K562 (cell line): ENCODE data around the gene GNA15. TPM values are rescaled to one million over a fixed set of nuclear protein-coding genes. Genes with fewer than 3 reads are reported as not detected.

Experiments used
- ATAC-seq: fragments of 200-7000 bp; cut with Tn5 transposase; 3 replicates; pipeline ENCODE4 v1.9.1; 2020; ENCODE audit warnings: moderate library complexity
- BruUV-seq: library from RNA; stranded (reverse); fragments of 400-500 nt; replicated peaks from 2 replicates; lab custom pipeline; 2021; lab: Mats Ljungman, UMichigan
- CTCF ChIA-PET: fragments of 300-600 bp; formaldehyde crosslinking; extraction: SDS; loops from one replicate; lab custom pipeline; 2021; ENCODE audit warnings: low intra/inter-chr PET ratio; lab: Yijun Ruan, JAX
- POLR2A ChIA-PET: fragments of 300-600, 350-650 bp; sonication (Branson Sonifier 250); formaldehyde crosslinking; extraction: SDS; loops from one replicate; lab custom pipeline; 2021; ENCODE audit warnings: antibody characterized with exemption, inconsistent platforms; lab: Yijun Ruan, JAX
- DNase-seq, 4 experiments: peaks; one replicate each; pipeline versions ENCODE4 v3.0.0 to v3.0.0-alpha.2; 2011 to 2018; ENCODE audit warnings: low spot score in 3 of 4, mixed read lengths in 3 of 4; ENCODE audit errors: extremely low read depth in 1 of 4
- FAIRE-seq: peaks from 2 replicates; lab custom pipeline; 2011; peaks lifted over from hg19 to GRCh38; lab: Jason Lieb, UNC
- H2AFZ ChIP-seq: 2 replicates; pipeline ENCODE4 v1.6.0; 2011; ENCODE audit warnings: low read depth, low read length, control low read depth, inconsistent platforms
- H3K27ac ChIP-seq: fragments of 200-600 bp; 3 replicates; pipeline ENCODE4 v1.8.0; 2011; ENCODE audit warnings: low read depth, mild to moderate bottlenecking, control low read depth, inconsistent platforms, low read length, moderate library complexity, mixed read lengths; ENCODE audit errors: extremely low read depth
- H3K27me3 ChIP-seq, 2 experiments: fragments of 300-600 bp in 1 of 2; 2 replicates in 1 of 2; 3 replicates in 1 of 2; pipeline versions ENCODE4 v1.6.0 to v1.8.0; 2011; ENCODE audit warnings: inconsistent platforms in 2 of 2, low read length in 2 of 2, mild to moderate bottlenecking in 1 of 2, mixed read lengths in 1 of 2, moderate library complexity in 1 of 2; ENCODE audit not compliant: control insufficient read depth in 2 of 2, insufficient read depth in 2 of 2
- H3K36me3 ChIP-seq: fragments of 300-600 bp; 3 replicates; pipeline ENCODE4 v1.8.0; 2011; ENCODE audit warnings: mild to moderate bottlenecking, low read length, inconsistent platforms; ENCODE audit not compliant: control insufficient read depth, insufficient read depth
- H3K4me1 ChIP-seq, 2 experiments: fragments of 200-600 bp in 1 of 2; replicated peaks in 1 of 2; 2 replicates in 1 of 2; 3 replicates in 1 of 2; pipeline versions ENCODE4 v1.5.1 to v1.8.0; 2011; ENCODE audit warnings: inconsistent platforms in 2 of 2, low read length in 2 of 2, mild to moderate bottlenecking in 1 of 2, mixed read lengths in 1 of 2, moderate library complexity in 1 of 2; ENCODE audit not compliant: control insufficient read depth in 2 of 2, insufficient read depth in 2 of 2
- H3K4me2 ChIP-seq: 2 replicates; pipeline ENCODE4 v1.6.1; 2011; ENCODE audit warnings: low read length, control low read depth, inconsistent platforms, mixed read lengths; ENCODE audit not compliant: insufficient read depth
- H3K4me3 ChIP-seq: fragments of 200-600 bp; sonication (generic), shearing (Covaris generic); 2 replicates; pipeline ENCODE4 v1.5.1; 2016; ENCODE audit warnings: control low read depth, inconsistent platforms
- H3K79me2 ChIP-seq: fragments of 200-600 bp; 3 replicates; pipeline ENCODE4 v1.8.0; 2011; ENCODE audit warnings: low read length, inconsistent platforms; ENCODE audit not compliant: control insufficient read depth, insufficient read depth
- H3K9ac ChIP-seq, 2 experiments: 2 replicates each; pipeline versions ENCODE4 v1.6.0 to v1.6.1; 2011; ENCODE audit warnings: low read depth in 2 of 2, low read length in 2 of 2, control low read depth in 1 of 2, inconsistent platforms in 1 of 2, mild to moderate bottlenecking in 1 of 2, mixed read lengths in 1 of 2; ENCODE audit not compliant: insufficient read depth in 1 of 2
- H3K9me1 ChIP-seq: one replicate; pipeline ENCODE4 v1.6.0; 2011; ENCODE audit warnings: inconsistent platforms, mild to moderate bottlenecking, low read length, moderate library complexity; ENCODE audit not compliant: control insufficient read depth, insufficient read depth
- H3K9me3 ChIP-seq: replicated peaks from 2 replicates; pipeline ENCODE4 v1.5.1; 2011; ENCODE audit warnings: low read depth, low read length, inconsistent platforms; ENCODE audit not compliant: control insufficient read depth, insufficient read depth
- H4K20me1 ChIP-seq: replicated peaks from 2 replicates; pipeline ENCODE4 v1.6.1; 2011; ENCODE audit warnings: low read length, inconsistent platforms, mixed read lengths; ENCODE audit not compliant: control insufficient read depth, insufficient read depth
- BCOR ChIP-seq: fragments of 450-650 bp; IDR thresholded peaks from 2 replicates; pipeline ENCODE4 v1.6.1; 2016
- FIP1L1 ChIP-seq: fragments of 200-400 bp; formaldehyde crosslinking; IDR thresholded peaks from 2 replicates; pipeline ENCODE4 v1.6.1; 2018; ENCODE audit warnings: mild to moderate bottlenecking, low read depth, low read length; ENCODE audit not compliant: poor library complexity, severe bottlenecking
- HNRNPUL1 ChIP-seq: fragments of 200-400 bp; formaldehyde crosslinking; IDR thresholded peaks from 2 replicates; pipeline ENCODE4 v1.6.1; 2017; ENCODE audit warnings: low read length
- KLF13 ChIP-seq: fragments of 450-650 bp; IDR thresholded peaks from 2 replicates; pipeline ENCODE4 v1.6.1; 2016; ENCODE audit warnings: missing genetic modification characterization, low read depth, mild to moderate bottlenecking, missing compliant biosample characterization, moderate library complexity, borderline replicate concordance
- MEF2A ChIP-seq: IDR thresholded peaks from 2 replicates; pipeline ENCODE4 v1.6.1; 2011; ENCODE audit warnings: low read depth, mild to moderate bottlenecking, low read length, moderate library complexity; ENCODE audit not compliant: control insufficient read depth
- MEF2D ChIP-seq: conservative IDR thresholded peaks from 2 replicates; pipeline ENCODE4 v1.6.1; 2016; ENCODE audit warnings: low read depth, missing genetic modification characterization, missing compliant biosample characterization
- POLR2AphosphoS5 ChIP-seq: IDR thresholded peaks from 2 replicates; pipeline ENCODE4 v1.6.1; 2011; ENCODE audit warnings: mild to moderate bottlenecking, low read depth, low read length, moderate library complexity; ENCODE audit not compliant: control insufficient read depth, insufficient read depth
- TCFL5 ChIP-seq: fragments of 250-450 bp; sonication (Bioruptor Pico); conservative IDR thresholded peaks from 2 replicates; pipeline ENCODE4 v1.6.1; 2021; ENCODE audit warnings: mild to moderate bottlenecking, moderate library complexity, matching md5 sums
- WGBS: fragments of 100-300 bp; shearing (Covaris generic); methylation state at CpG from one replicate; pipeline ENCODE4 v1.1.6; 2016; ENCODE audit warnings: low coverage, mixed read lengths; ENCODE audit not compliant: insufficient coverage; ENCODE audit errors: missing lambda C conversion rate; 5-methylcytosine and 5-hydroxymethylcytosine counted together
- in situ Hi-C: fragments of 300-500 bp; cut with MboI; formaldehyde crosslinking; loops from 4 replicates; pipeline ENCODE4 v1.15.0; 2018; ENCODE audit warnings: inconsistent platforms, mixed read lengths
- intact Hi-C: fragments of 100-400 bp; cut with micrococcal nuclease; formaldehyde crosslinking; loops from 2 replicates; pipeline ENCODE4 v1.14.2; 2022
- polyA plus RNA-seq, 8 experiments: library from polyadenylated mRNA; depleted of rRNA in 4 of 8; stranded (reverse) in 5 of 8; unstranded in 3 of 8; fragments of >200 nt; fragmentation: Nextera tagmentation in 2 of 8; fragmentation: Illumina TruSeq in 1 of 8; extraction: Ambion mirVana in 2 of 8; extraction: Trizol in 1 of 8; gene quantifications; 2 replicates each; pipeline versions ENCODE4 v1.2.1 to v1.2.3, GENCODE V29; 2011 to 2014; ENCODE audit warnings: inconsistent platforms in 1 of 8, missing spikeins in 1 of 8
- total RNA-seq, 7 experiments: library from RNA; depleted of rRNA in 6 of 7; stranded (reverse); fragments of >200 nt in 6 of 7; fragmentation: Illumina TruSeq in 2 of 7; extraction: Trizol in 2 of 7; gene quantifications; 2 replicates each; pipeline versions ENCODE4 v1.2.1 to v1.2.3, GENCODE V29; 2011 to 2021; ENCODE audit warnings: low replicate concordance in 1 of 7
- TF ChIP-seq, protein P1 (sequence below), 2 experiments: fragments of 450-650 bp; formaldehyde crosslinking in 1 of 2; IDR thresholded peaks; 2 replicates each; pipeline versions ENCODE4 v1.4.0 to v1.6.1; 2014 to 2020; ENCODE audit warnings: mild to moderate bottlenecking in 2 of 2, borderline replicate concordance in 1 of 2, low read depth in 1 of 2
- TF ChIP-seq, protein P2 (sequence below): fragments of 450-650 bp; formaldehyde crosslinking; IDR thresholded peaks from 2 replicates; pipeline ENCODE4 v1.4.0; 2022; ENCODE audit warnings: missing genetic modification characterization

The GNA15 gene
- total and polyA plus RNA-seq, 9 of the 15 experiments (the other 6 are each of a cell fraction or from before 2014, with no cell fraction given), result 0.03 to 0.24 (median 0.11) TPM; not detected in 1

DNA sequence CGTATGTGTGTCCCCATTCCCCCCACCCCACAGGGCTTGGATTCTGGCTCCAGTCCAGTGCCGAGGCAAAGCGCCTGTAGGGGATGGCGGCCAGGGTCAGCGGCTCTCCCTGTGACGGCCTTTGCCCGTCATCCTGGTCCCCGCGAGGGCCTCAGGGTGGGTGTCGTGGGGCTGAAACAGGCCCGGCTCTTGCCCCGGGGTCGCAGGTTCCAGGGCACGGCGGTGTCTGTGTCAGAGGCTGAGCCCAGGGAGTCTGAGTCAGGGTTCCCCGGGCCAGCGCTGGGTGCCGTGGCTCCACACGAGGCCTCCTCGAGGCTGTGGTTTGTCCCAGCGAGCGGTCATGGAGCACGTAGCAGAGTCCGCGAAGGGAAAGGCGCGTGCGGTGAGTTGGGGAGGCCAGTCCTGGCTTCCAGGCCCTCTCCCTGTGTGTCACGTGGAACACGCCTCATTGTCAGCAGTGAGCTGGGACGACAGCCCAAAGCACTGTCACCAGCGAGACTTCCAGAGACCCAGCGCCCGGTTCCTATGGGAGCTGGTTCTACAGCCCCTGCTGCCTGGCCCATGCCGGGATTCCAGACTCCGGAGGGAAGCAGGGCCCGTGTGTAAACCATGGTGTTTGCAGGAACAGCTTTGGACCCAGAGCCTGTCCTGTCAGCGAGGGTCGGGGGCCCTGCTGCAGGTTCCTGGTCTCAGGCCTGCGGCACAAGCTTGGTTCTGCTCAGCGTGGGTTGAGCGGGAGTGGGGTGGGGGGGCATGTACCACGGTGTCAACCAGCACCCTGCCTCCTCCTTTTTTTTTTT lies 63.3 kb downstream of the GNA15 start:
- Histone ChIP-seq H3K9me3 (no peaks in the 10 kb centered on the region), H3K27ac (no peak overlapping the region), H2AFZ (no peak overlapping the region), H3K9me1 (no peaks in the 10 kb centered on the region), H3K4me3 (no peak overlapping the region), H3K9ac (peak overlapping the region in 1 of 2 experiments; percentile 73; a peak in 2 of 4 replicates), H3K4me1 (peaks cover 0 to 52% of the 10 kb centered on the region in 2 experiments; a peak in 3 of 5 replicates), H3K79me2 (peaks cover 14% of the 10 kb centered on the region), H3K27me3 (no peaks in the 10 kb centered on the region), H3K36me3 (peaks cover 71% of the 10 kb centered on the region; the same call in 1 of the 3 replicates), H3K4me2 (no peak overlapping the region), H4K20me1 (no peaks in the 10 kb centered on the region)
- intact Hi-C loops, result no loop called here
- ATAC-seq, result no peak
- BruUV-seq, result no TSS peak
- FAIRE-seq, result no peak
- ChIA-PET POLR2A (no interaction called here), CTCF (interaction anchor here (1.0 kb wide), 1 partner anchor 53 kb away, joined by 3 read pairs; no protein-coding TSS in a partner anchor)
- DNase-seq, result no peak
- 95% methylated on average over 13 of the region's 43 CpGs for WGBS
- in situ Hi-C loops, result no loop called here
- TF ChIP-seq HNRNPUL1, result no peak
- no peak for TF ChIP-seq BCOR
- TF ChIP-seq, protein P1, sequence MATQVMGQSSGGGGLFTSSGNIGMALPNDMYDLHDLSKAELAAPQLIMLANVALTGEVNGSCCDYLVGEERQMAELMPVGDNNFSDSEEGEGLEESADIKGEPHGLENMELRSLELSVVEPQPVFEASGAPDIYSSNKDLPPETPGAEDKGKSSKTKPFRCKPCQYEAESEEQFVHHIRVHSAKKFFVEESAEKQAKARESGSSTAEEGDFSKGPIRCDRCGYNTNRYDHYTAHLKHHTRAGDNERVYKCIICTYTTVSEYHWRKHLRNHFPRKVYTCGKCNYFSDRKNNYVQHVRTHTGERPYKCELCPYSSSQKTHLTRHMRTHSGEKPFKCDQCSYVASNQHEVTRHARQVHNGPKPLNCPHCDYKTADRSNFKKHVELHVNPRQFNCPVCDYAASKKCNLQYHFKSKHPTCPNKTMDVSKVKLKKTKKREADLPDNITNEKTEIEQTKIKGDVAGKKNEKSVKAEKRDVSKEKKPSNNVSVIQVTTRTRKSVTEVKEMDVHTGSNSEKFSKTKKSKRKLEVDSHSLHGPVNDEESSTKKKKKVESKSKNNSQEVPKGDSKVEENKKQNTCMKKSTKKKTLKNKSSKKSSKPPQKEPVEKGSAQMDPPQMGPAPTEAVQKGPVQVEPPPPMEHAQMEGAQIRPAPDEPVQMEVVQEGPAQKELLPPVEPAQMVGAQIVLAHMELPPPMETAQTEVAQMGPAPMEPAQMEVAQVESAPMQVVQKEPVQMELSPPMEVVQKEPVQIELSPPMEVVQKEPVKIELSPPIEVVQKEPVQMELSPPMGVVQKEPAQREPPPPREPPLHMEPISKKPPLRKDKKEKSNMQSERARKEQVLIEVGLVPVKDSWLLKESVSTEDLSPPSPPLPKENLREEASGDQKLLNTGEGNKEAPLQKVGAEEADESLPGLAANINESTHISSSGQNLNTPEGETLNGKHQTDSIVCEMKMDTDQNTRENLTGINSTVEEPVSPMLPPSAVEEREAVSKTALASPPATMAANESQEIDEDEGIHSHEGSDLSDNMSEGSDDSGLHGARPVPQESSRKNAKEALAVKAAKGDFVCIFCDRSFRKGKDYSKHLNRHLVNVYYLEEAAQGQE (IDR thresholded peaks at IDR 0.05; ENCODE audit: borderline replicate concordance), result no peak
- TF ChIP-seq, protein P1 (CRISPR knock-in tag; IDR thresholded peaks at IDR 0.05; ENCODE audit: low read depth), result no peak
- TF ChIP-seq MEF2D, result no peak
- peak; percentile 31 for TF ChIP-seq FIP1L1
- TF ChIP-seq MEF2A, result no peak
- TF ChIP-seq, protein P2, sequence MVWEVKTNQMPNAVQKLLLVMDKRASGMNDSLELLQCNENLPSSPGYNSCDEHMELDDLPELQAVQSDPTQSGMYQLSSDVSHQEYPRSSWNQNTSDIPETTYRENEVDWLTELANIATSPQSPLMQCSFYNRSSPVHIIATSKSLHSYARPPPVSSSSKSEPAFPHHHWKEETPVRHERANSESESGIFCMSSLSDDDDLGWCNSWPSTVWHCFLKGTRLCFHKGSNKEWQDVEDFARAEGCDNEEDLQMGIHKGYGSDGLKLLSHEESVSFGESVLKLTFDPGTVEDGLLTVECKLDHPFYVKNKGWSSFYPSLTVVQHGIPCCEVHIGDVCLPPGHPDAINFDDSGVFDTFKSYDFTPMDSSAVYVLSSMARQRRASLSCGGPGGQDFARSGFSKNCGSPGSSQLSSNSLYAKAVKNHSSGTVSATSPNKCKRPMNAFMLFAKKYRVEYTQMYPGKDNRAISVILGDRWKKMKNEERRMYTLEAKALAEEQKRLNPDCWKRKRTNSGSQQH (CRISPR knock-in tag), result no peak
- no peak for TF ChIP-seq KLF13 (tag)
- TF ChIP-seq TCFL5 (CRISPR knock-in tag), result no peak
- peak; percentile 10; the same call in 1 of the 2 replicates for TF ChIP-seq POLR2AphosphoS5
